H1 (cell line): Measurements from ENCODE around the gene NOD2.

Source experiments
- ATF3 ChIP-seq: IDR thresholded peaks from 2 replicates; pipeline ENCODE4 v1.6.1; 2011; ENCODE audit warnings: low read depth, mild to moderate bottlenecking, low read length; ENCODE audit not compliant: insufficient read depth
- CHD7 ChIP-seq: fragments of 300-600 bp; sonication (generic); IDR thresholded peaks from 2 replicates; pipeline ENCODE4 v1.7.1; 2012; ENCODE audit warnings: low read length, moderate library complexity, mild to moderate bottlenecking, inconsistent platforms; ENCODE audit not compliant: insufficient replicate concordance
- CTCF ChIP-seq, 3 experiments: IDR thresholded peaks; 1 replicate in 2 of 3; 2 replicates in 1 of 3; pipeline versions ENCODE4 v1.5.1 to v1.6.1; 2011; ENCODE audit warnings: low read length in 3 of 3, mild to moderate bottlenecking in 3 of 3, inconsistent platforms in 2 of 3, low read depth in 1 of 3, moderate library complexity in 1 of 3; ENCODE audit not compliant: insufficient read depth in 1 of 3; ENCODE audit errors: control extremely low read depth in 1 of 3
- EP300 ChIP-seq, 2 experiments: IDR thresholded peaks; 1 replicate in 1 of 2; 2 replicates in 1 of 2; pipeline ENCODE4 v1.6.1; 2011 to 2012; ENCODE audit warnings: low read depth in 2 of 2, low read length in 2 of 2, mild to moderate bottlenecking in 2 of 2, borderline replicate concordance in 1 of 2, inconsistent platforms in 1 of 2, moderate library complexity in 1 of 2
- FOSL1 ChIP-seq: IDR thresholded peaks from 2 replicates; pipeline ENCODE4 v1.6.1; 2011; ENCODE audit warnings: mild to moderate bottlenecking, low read depth, low read length, moderate library complexity; ENCODE audit not compliant: insufficient read depth
- RFX5 ChIP-seq: IDR thresholded peaks from 2 replicates; pipeline ENCODE4 v1.6.1; 2011; ENCODE audit warnings: low read depth, low read length, improper control_type of control experiment, borderline replicate concordance
- RXRA ChIP-seq: IDR thresholded peaks from 2 replicates; pipeline ENCODE4 v1.6.1; 2011; ENCODE audit warnings: low read depth, mild to moderate bottlenecking, low read length, moderate library complexity; ENCODE audit not compliant: insufficient read depth
- SIN3A ChIP-seq, 2 experiments: IDR thresholded peaks in 1 of 2; conservative IDR thresholded peaks in 1 of 2; 2 replicates each; pipeline ENCODE4 v1.6.1; 2011 to 2012; ENCODE audit warnings: low read length in 2 of 2, improper control_type of control experiment in 1 of 2, low read depth in 1 of 2, mild to moderate bottlenecking in 1 of 2

- TF ChIP-seq FOSL1 (no peak), CTCF (IDR thresholded peaks at IDR 0.05; ENCODE audit: control extremely low read depth in 1 of 3, insufficient read depth in 1 of 3, low read depth in 1 of 3, low read length in 3 of 3) (no peak), EP300 (IDR thresholded peaks at IDR 0.05; ENCODE audit: borderline replicate concordance in 1 of 2, low read depth in 2 of 2, low read length in 2 of 2) (no peak), CHD7 (no peak), RXRA (no peak), SIN3A (conservative IDR thresholded peaks at IDR 0.05 in 1 of 2, IDR thresholded peaks at IDR 0.05 in 1 of 2; ENCODE audit: low read depth in 1 of 2, low read length in 2 of 2) (no peak), RFX5 (no peak), ATF3 (no peak)
These were observed 4.7 kb downstream of the NOD2 start for GRCh38 chr16:50697881-50698767.
